Kidney epithelial cell (primary cell): ENCODE measurements around the gene RLN3. TPM values are rescaled to one million over a fixed set of nuclear protein-coding genes. Genes with fewer than 3 reads are reported as not detected.

Experiments used
- DNase-seq: peaks from one replicate; pipeline ENCODE4 v3.0.0-alpha.2; 2010; ENCODE audit warnings: low read depth
- H3K27me3 ChIP-seq: 2 replicates; pipeline ENCODE4 v1.6.0; 2011; ENCODE audit warnings: low read length; ENCODE audit not compliant: control insufficient read depth, insufficient read depth
- H3K36me3 ChIP-seq: 2 replicates; pipeline ENCODE4 v1.5.1; 2011; ENCODE audit warnings: low read length; ENCODE audit not compliant: control insufficient read depth, insufficient read depth
- H3K4me3 ChIP-seq: 2 replicates; pipeline ENCODE4 v1.5.1; 2011; ENCODE audit warnings: low read depth, mild to moderate bottlenecking, control low read depth, low read length
- total RNA-seq: library from RNA; depleted of rRNA; stranded (reverse); fragments of >200 nt; gene quantifications from 2 replicates; pipeline ENCODE4 v1.2.3, GENCODE V29; 2015
- TF ChIP-seq, protein P1 (sequence below): IDR thresholded peaks from 2 replicates; pipeline ENCODE4 v1.5.1; 2011; ENCODE audit warnings: mild to moderate bottlenecking, moderate library complexity, low read length, control low read depth, inconsistent platforms; ENCODE audit not compliant: insufficient read depth, poor library complexity, severe bottlenecking

The RLN3 gene
- total RNA-seq, 1 donor from 2014 or later = not detected

GRCh38 chr19:13984875-13985741, 42.8 kb upstream of the RLN3 start:
- TF ChIP-seq, protein P1, sequence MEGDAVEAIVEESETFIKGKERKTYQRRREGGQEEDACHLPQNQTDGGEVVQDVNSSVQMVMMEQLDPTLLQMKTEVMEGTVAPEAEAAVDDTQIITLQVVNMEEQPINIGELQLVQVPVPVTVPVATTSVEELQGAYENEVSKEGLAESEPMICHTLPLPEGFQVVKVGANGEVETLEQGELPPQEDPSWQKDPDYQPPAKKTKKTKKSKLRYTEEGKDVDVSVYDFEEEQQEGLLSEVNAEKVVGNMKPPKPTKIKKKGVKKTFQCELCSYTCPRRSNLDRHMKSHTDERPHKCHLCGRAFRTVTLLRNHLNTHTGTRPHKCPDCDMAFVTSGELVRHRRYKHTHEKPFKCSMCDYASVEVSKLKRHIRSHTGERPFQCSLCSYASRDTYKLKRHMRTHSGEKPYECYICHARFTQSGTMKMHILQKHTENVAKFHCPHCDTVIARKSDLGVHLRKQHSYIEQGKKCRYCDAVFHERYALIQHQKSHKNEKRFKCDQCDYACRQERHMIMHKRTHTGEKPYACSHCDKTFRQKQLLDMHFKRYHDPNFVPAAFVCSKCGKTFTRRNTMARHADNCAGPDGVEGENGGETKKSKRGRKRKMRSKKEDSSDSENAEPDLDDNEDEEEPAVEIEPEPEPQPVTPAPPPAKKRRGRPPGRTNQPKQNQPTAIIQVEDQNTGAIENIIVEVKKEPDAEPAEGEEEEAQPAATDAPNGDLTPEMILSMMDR = no peak
- Histone ChIP-seq H3K36me3 (peaks cover 1% of the 10 kb centered on the region), H3K27me3 (no peaks in the 10 kb centered on the region), H3K4me3 (no peak overlapping the region)
- no peak for DNase-seq

GRCh38 chr19:13985771-13986347, 42.1 kb upstream of the RLN3 start:
- H3K4me3 ChIP-seq = no peak overlapping the region
- H3K27me3 ChIP-seq = no peaks in the 10 kb centered on the region
- TF ChIP-seq, protein P1 = no peak
- no peak for DNase-seq
- H3K36me3 ChIP-seq = peaks cover 1% of the 10 kb centered on the region

- peak; percentile 77 for DNase-seq
- H3K36me3 ChIP-seq = peaks cover 1% of the 10 kb centered on the region
- no peaks in the 10 kb centered on the region for H3K27me3 ChIP-seq
- no peak overlapping the region for H3K4me3 ChIP-seq
- TF ChIP-seq, protein P1 = no peak
Measured at GRCh38 chr19:13986348-13986904, 41.5 kb upstream of the RLN3 start.

DNA sequence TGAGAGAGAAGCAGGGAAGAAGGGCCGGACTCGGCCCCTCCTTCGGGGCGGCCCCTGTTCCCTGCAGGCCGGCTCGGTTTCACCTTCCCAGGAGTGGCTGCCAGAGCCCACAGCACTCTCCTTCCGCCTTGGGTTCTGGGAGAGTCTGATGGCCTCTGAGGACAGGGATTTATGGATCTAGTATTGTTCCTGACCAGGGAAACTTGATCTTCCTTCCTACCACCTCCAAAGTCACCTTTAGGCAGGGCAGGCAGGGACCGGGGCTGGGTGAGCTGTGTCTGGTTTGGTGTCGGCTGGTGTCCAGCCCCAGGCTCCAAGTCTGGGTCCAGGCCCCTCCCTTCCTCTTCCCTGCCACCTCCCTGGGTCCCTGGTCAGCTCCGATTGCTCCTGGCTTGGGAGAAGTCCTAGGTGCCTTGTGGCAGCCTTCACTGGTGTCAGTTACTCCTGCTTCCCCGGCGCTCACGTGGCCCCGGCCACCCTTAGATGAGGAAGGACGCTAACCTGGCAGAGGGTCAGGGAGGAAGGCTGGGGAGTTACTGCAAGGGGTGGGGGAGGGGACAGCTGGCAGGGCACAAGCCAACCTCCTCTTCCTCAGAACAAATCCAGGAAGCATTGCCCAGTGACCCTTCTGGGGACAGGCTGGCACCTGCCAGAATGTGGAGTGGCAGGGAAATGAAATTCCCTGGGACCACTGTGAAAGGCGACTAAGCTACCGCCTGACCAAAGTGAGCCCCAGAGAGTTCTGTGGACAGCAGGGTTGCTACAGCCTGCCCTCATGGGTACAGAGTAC, 40.7 kb upstream of the RLN3 start:
- DNase-seq = no peak
- TF ChIP-seq, protein P1 = no peak
- Histone ChIP-seq H3K27me3 (no peaks in the 10 kb centered on the region), H3K36me3 (peaks cover 1% of the 10 kb centered on the region), H3K4me3 (no peak overlapping the region)

DNA sequence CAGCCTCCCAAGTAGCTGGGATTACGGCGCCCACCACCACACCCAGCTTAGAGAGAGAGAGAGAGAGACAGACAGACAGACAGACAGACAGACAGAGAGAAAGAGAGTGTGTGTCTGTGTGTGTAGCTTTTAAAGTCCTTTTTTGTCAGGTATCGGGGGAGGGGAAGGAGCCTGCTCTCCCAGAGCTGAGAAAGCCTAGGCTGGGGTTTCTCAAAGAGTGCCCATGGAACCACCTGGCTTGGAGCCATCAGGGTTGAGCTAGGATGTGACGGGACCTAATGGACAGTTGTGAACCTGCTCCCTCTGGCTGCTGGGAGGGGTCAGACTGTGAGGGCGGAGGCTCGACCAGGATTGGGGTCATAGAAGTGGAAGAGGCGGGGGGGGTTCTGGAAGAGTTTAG, 38.5 kb upstream of the RLN3 start:
- no peaks in the 10 kb centered on the region for H3K27me3 ChIP-seq
- peaks cover 1% of the 10 kb centered on the region for H3K36me3 ChIP-seq
- TF ChIP-seq, protein P1 = no peak
- H3K4me3 ChIP-seq = no peak overlapping the region
- no peak for DNase-seq
